H1 (cell line): ENCODE results near the gene ITGB5. TPM values are rescaled to one million over a fixed set of nuclear protein-coding genes. Genes with fewer than 3 reads are reported as not detected.
A peak's percentile ranks its signal among the peaks of the same experiment; 100 is the strongest.

Experiments
- CTCF ChIA-PET: fragments of 300-600 bp; sonication (Branson Sonifier 250); formaldehyde crosslinking; loops from one replicate; lab custom pipeline; 2021; ENCODE audit not compliant: partially characterized antibody; lab: Charles Lee
- POLR2A ChIA-PET: fragments of 300-600 bp; sonication (Branson Sonifier 250); formaldehyde crosslinking; loops from one replicate; lab custom pipeline; 2021; ENCODE audit warnings: inconsistent platforms; ENCODE audit not compliant: partially characterized antibody; lab: Charles Lee
- DNase-seq, 2 experiments: peaks; one replicate each; pipeline versions ENCODE4 v3.0.0 to v3.0.0-alpha.2; 2010 to 2022; ENCODE audit warnings: low spot score in 2 of 2, low read depth in 1 of 2, mixed read lengths in 1 of 2
- FAIRE-seq: peaks from 2 replicates; lab custom pipeline; 2011; peaks lifted over from hg19 to GRCh38; lab: Jason Lieb, UNC
- H2AFZ ChIP-seq: 2 replicates; pipeline ENCODE4 v1.8.1; 2012; ENCODE audit warnings: low read length, inconsistent platforms
- H2AK5ac ChIP-seq: 2 replicates; pipeline ENCODE4 v1.6.1; 2013; ENCODE audit warnings: low read depth, low read length
- H2BK120ac ChIP-seq: replicated peaks from 2 replicates; pipeline ENCODE3; 2013; ENCODE audit warnings: low read depth, low read length, inconsistent platforms
- H2BK12ac ChIP-seq: 2 replicates; pipeline ENCODE4 v1.6.1; 2013; ENCODE audit warnings: low read depth, low read length
- H2BK15ac ChIP-seq: 2 replicates; pipeline ENCODE4 v1.6.1; 2013; ENCODE audit warnings: low read length
- H2BK20ac ChIP-seq: 2 replicates; pipeline ENCODE4 v1.6.1; 2013; ENCODE audit warnings: low read length
- H2BK5ac ChIP-seq: 2 replicates; pipeline ENCODE4 v1.6.1; 2013; ENCODE audit warnings: low read depth, low read length
- H3K14ac ChIP-seq: 2 replicates; pipeline ENCODE4 v1.6.1; 2013; ENCODE audit warnings: inconsistent platforms; ENCODE audit not compliant: insufficient read length
- H3K18ac ChIP-seq: 2 replicates; pipeline ENCODE4 v1.6.1; 2013; ENCODE audit warnings: low read length; ENCODE audit errors: extremely low read depth
- H3K23ac ChIP-seq: 2 replicates; pipeline ENCODE4 v1.6.1; 2013; ENCODE audit warnings: inconsistent platforms; ENCODE audit not compliant: insufficient read length
- H3K23me2 ChIP-seq: 2 replicates; pipeline ENCODE4 v1.6.1; 2013; ENCODE audit warnings: low read depth, low read length
- H3K27ac ChIP-seq: 2 replicates; pipeline ENCODE4 v1.6.1; 2011; ENCODE audit warnings: low read depth, low read length, inconsistent platforms
- H3K27me3 ChIP-seq, 4 experiments: replicated peaks in 1 of 4; 1 replicate in 1 of 4; 2 replicates in 3 of 4; pipeline versions ENCODE4 v1.6.1 to v1.8.1; 2011 to 2013; ENCODE audit warnings: low read length in 3 of 4, mild to moderate bottlenecking in 3 of 4, inconsistent platforms in 2 of 4, mixed read lengths in 2 of 4, moderate library complexity in 1 of 4; ENCODE audit not compliant: control insufficient read depth in 3 of 4, insufficient read depth in 3 of 4; ENCODE audit errors: extremely low read depth in 1 of 4
- H3K36me3 ChIP-seq, 4 experiments: 2 replicates each; pipeline versions ENCODE4 v1.6.1 to v1.8.1; 2011 to 2013; ENCODE audit warnings: mild to moderate bottlenecking in 4 of 4, low read length in 3 of 4, moderate library complexity in 2 of 4, control low read depth in 1 of 4, inconsistent platforms in 1 of 4; ENCODE audit not compliant: insufficient read depth in 4 of 4, control insufficient read depth in 2 of 4
- H3K4ac ChIP-seq: replicated peaks from 2 replicates; pipeline ENCODE3; 2013; ENCODE audit warnings: low read length, low read depth, mixed read lengths, inconsistent platforms; ENCODE audit not compliant: insufficient read length
- H3K4me1 ChIP-seq, 4 experiments: replicated peaks in 1 of 4; 1 replicate in 1 of 4; 2 replicates in 3 of 4; pipeline versions ENCODE4 v1.6.1 to v1.8.1; 2011 to 2013; ENCODE audit warnings: low read length in 3 of 4, inconsistent platforms in 2 of 4, mixed read lengths in 1 of 4; ENCODE audit not compliant: insufficient read depth in 4 of 4, control insufficient read depth in 3 of 4
- H3K4me2 ChIP-seq, 2 experiments: 2 replicates each; pipeline versions ENCODE4 v1.6.1 to v1.8.1; 2011 to 2013; ENCODE audit warnings: low read depth in 2 of 2, low read length in 2 of 2, control low read depth in 1 of 2, inconsistent platforms in 1 of 2, mild to moderate bottlenecking in 1 of 2; ENCODE audit not compliant: insufficient read depth in 1 of 2
- H3K4me3 ChIP-seq, 4 experiments: fragments of 200-600, 300-600 bp in 1 of 4; sonication (generic), shearing (Covaris generic), sonication (Bioruptor Twin) in 1 of 4; 2 replicates each; pipeline versions ENCODE4 v1.5.1 to v1.8.1; 2011 to 2016; ENCODE audit warnings: low read length in 4 of 4, low read depth in 3 of 4, control low read depth in 2 of 4, inconsistent platforms in 2 of 4, mild to moderate bottlenecking in 2 of 4, mixed read lengths in 1 of 4, moderate library complexity in 1 of 4; ENCODE audit not compliant: insufficient read depth in 2 of 4; ENCODE audit errors: extremely low read depth in 1 of 4
- H3K56ac ChIP-seq: replicated peaks from 2 replicates; pipeline ENCODE3; 2013; ENCODE audit warnings: low read depth, mild to moderate bottlenecking, mixed read lengths, low read length, inconsistent platforms; ENCODE audit not compliant: insufficient read length
- H3K79me1 ChIP-seq: 2 replicates; pipeline ENCODE4 v1.6.1; 2013; ENCODE audit warnings: low read depth, low read length, control low read depth
- H3K79me2 ChIP-seq, 2 experiments: 2 replicates each; pipeline versions ENCODE4 v1.6.1 to v1.8.1; 2012 to 2013; ENCODE audit warnings: low read length in 2 of 2, mild to moderate bottlenecking in 2 of 2, inconsistent platforms in 1 of 2; ENCODE audit not compliant: insufficient read depth in 2 of 2, control insufficient read depth in 1 of 2
- H3K9ac ChIP-seq, 4 experiments: replicated peaks in 1 of 4; 1 replicate in 1 of 4; 2 replicates in 3 of 4; pipeline versions ENCODE4 v1.6.1 to v1.8.1; 2011 to 2013; ENCODE audit warnings: low read depth in 3 of 4, low read length in 3 of 4, control low read depth in 2 of 4, mild to moderate bottlenecking in 2 of 4, moderate library complexity in 2 of 4, inconsistent platforms in 1 of 4; ENCODE audit errors: extremely low read depth in 1 of 4
- H3K9me3 ChIP-seq, 2 experiments: 2 replicates each; pipeline versions ENCODE4 v1.6.1 to v1.8.1; 2012 to 2013; ENCODE audit warnings: mild to moderate bottlenecking in 2 of 2, moderate library complexity in 2 of 2, control low read depth in 1 of 2, inconsistent platforms in 1 of 2, low read depth in 1 of 2, low read length in 1 of 2, mixed read lengths in 1 of 2; ENCODE audit not compliant: insufficient read depth in 2 of 2
- H4K20me1 ChIP-seq, 2 experiments: replicated peaks in 1 of 2; 2 replicates each; pipeline versions ENCODE3 to v1.8.1; 2011 to 2013; ENCODE audit warnings: inconsistent platforms in 2 of 2, low read length in 2 of 2, mild to moderate bottlenecking in 1 of 2; ENCODE audit not compliant: insufficient read depth in 2 of 2, control insufficient read depth in 1 of 2
- H4K5ac ChIP-seq: 2 replicates; pipeline ENCODE4 v1.6.1; 2013; ENCODE audit warnings: low read length, low read depth, mixed read lengths, inconsistent platforms; ENCODE audit not compliant: insufficient read length
- H4K8ac ChIP-seq: 2 replicates; pipeline ENCODE4 v1.8.0; 2013; ENCODE audit warnings: mild to moderate bottlenecking, moderate library complexity, low read length, inconsistent platforms; ENCODE audit not compliant: insufficient read depth; ENCODE audit errors: extremely low read depth
- H4K91ac ChIP-seq: replicated peaks from 2 replicates; pipeline ENCODE3; 2013; ENCODE audit warnings: low read length, mixed read lengths, inconsistent platforms; ENCODE audit not compliant: insufficient read length
- FOSL1 ChIP-seq: IDR thresholded peaks from 2 replicates; pipeline ENCODE4 v1.6.1; 2011; ENCODE audit warnings: mild to moderate bottlenecking, low read depth, low read length, moderate library complexity; ENCODE audit not compliant: insufficient read depth
- JUND ChIP-seq: IDR thresholded peaks from 2 replicates; pipeline ENCODE4 v1.6.1; 2011; ENCODE audit warnings: mild to moderate bottlenecking, improper control_type of control experiment, low read length
- WGBS, 2 experiments: shearing (Covaris generic) in 1 of 2; methylation state at CpG; one replicate each; pipeline versions ENCODE4 v1.1.6 to v1.1.7; 2013 to 2015; ENCODE audit warnings: low lambda C conversion rate in 2 of 2, mixed read lengths in 2 of 2, inconsistent platforms in 1 of 2, low coverage in 1 of 2, missing lambda C conversion rate in 1 of 2; ENCODE audit not compliant: insufficient replicate concordance in 2 of 2, insufficient coverage in 1 of 2, insufficient read length in 1 of 2; ENCODE audit errors: extremely low coverage in 1 of 2, missing lambda C conversion rate in 1 of 2; 5-methylcytosine and 5-hydroxymethylcytosine counted together
- polyA plus RNA-seq, 7 experiments: library from polyadenylated mRNA; depleted of rRNA in 3 of 7; stranded (reverse) in 5 of 7; unstranded in 2 of 7; fragments of >200 nt in 5 of 7; fragments of 200-250 nt in 2 of 7; gene quantifications; 1 replicate in 5 of 7; 2 replicates in 1 of 7; 4 replicates in 1 of 7; pipeline versions ENCODE4 v1.2.1 to v1.2.3, GENCODE V29; 2011 to 2013; ENCODE audit warnings: missing spikeins in 2 of 7, mixed read lengths in 2 of 7
- total RNA-seq: library from RNA; stranded (reverse); fragmentation: NEBNext Ultra II Directional; extraction: Animal tissue kit (Norgen Biotek cat#: 25700); gene quantifications from 2 replicates; pipeline ENCODE4 v1.2.1, GENCODE V29; 2021

ITGB5 gene
- total and polyA plus RNA-seq, 2 of the 8 experiments (the other 6 are each of a cell fraction or from before 2014, with no cell fraction given), result 101 to 268 TPM

GRCh38 chr3:124829819-124830554 lies 57.2 kb downstream of the ITGB5 start:
- Histone ChIP-seq H4K8ac (no peak overlapping the region), H3K56ac (no peak overlapping the region), H3K23ac (no peak overlapping the region), H4K5ac (no peak overlapping the region), H2BK5ac (peak overlapping the region; percentile 77; the same call in 1 of the 2 replicates), H2AFZ (no peak overlapping the region), H4K20me1 (no peaks in the 10 kb centered on the region), H2BK20ac (peak overlapping the region; percentile 56; the same call in 1 of the 2 replicates), H3K27ac (no peak overlapping the region), H3K79me1 (no peaks in the 10 kb centered on the region; the same call in 1 of the 2 replicates), H3K36me3 (peaks cover 0 to 6% (median 3%) of the 10 kb centered on the region in 4 experiments; a peak in 1 of 8 replicates), H3K4me3 (no peak overlapping the region), H3K4ac (no peak overlapping the region), H3K14ac (no peak overlapping the region)
- 62% methylated on average over 6 of the region's 6 CpGs; no CpG with 5 or more reads in 1 of the 2 experiments for WGBS, 2 experiments
- FAIRE-seq (no peak), DNase-seq (no peak)
- POLR2A ChIA-PET, result interaction anchor here (1.2 to 1.7 kb wide), 3 partner anchors 8 to 66 kb away, joined by 3 to 5 read pairs (median 5); no protein-coding TSS in a partner anchor
- TF ChIP-seq FOSL1 (no peak), JUND (no peak)
- TF ChIP-seq, all 59 proteins: peak for 0
- Histone ChIP-seq H3K9ac (no peak overlapping the region), H2AK5ac (peak overlapping the region; percentile 82; the same call in 1 of the 2 replicates), H4K91ac (peak overlapping the region; percentile 42), H3K9me3 (no peaks in the 10 kb centered on the region), H2BK15ac (peak overlapping the region; percentile 97), H3K18ac (peak overlapping the region; percentile 78; the same call in 1 of the 2 replicates), H2BK120ac (no peak overlapping the region), H3K27me3 (no peaks in the 10 kb centered on the region), H3K23me2 (no peaks in the 10 kb centered on the region), H2BK12ac (0 out of 2 replicates have a peak overlapping the region, but pooled peaks have one; percentile 93), H3K4me1 (peaks cover 9 to 34% (median 23%) of the 10 kb centered on the region in 4 experiments), H3K79me2 (0 out of 4 replicates have a peak, but pooled peaks cover 0 to 3% of the 10 kb centered on the region in 2 experiments), H3K4me2 (no peak overlapping the region)
- CTCF ChIA-PET, result interaction anchor here (0.9 kb wide), 2 partner anchors 66 to 72 kb away, joined by 4 read pairs; no protein-coding TSS in a partner anchor
